GM19099 (cell line): Measurements from ENCODE around the gene CAMKK2.

Source experiments
- POLR2A ChIP-seq: IDR thresholded peaks from 3 replicates; pipeline ENCODE4 v1.6.1; 2011; ENCODE audit warnings: low read depth; ENCODE audit not compliant: insufficient read length; ENCODE audit errors: extremely low read depth

The CAMKK2 gene

GRCh38 chr12:121203482-121203881 is 93.0 kb downstream of the CAMKK2 start:
- TF ChIP-seq POLR2A, result no peak

GRCh38 chr12:121202407-121203355 is 93.8 kb downstream of the CAMKK2 start:
- no peak for TF ChIP-seq POLR2A

- TF ChIP-seq POLR2A, result no peak
Observed at GRCh38 chr12:121198949-121199348, 97.6 kb downstream of the CAMKK2 start.

- TF ChIP-seq POLR2A, result no peak
Observed at GRCh38 chr12:121196902-121197301, 99.6 kb downstream of the CAMKK2 start.

GRCh38 chr12:121191151-121191550 is 105.4 kb downstream of the CAMKK2 start:
- TF ChIP-seq POLR2A, result no peak

GRCh38 chr12:121190523-121191031 is 105.9 kb downstream of the CAMKK2 start:
- no peak for TF ChIP-seq POLR2A

GRCh38 chr12:121189619-121190155 is 106.8 kb downstream of the CAMKK2 start:
- no peak for TF ChIP-seq POLR2A

GRCh38 chr12:121189131-121189530 is 107.4 kb downstream of the CAMKK2 start:
- TF ChIP-seq POLR2A, result no peak

GRCh38 chr12:121188227-121188626 is 108.3 kb downstream of the CAMKK2 start:
- no peak for TF ChIP-seq POLR2A
